GM18511 (cell line): ENCODE results near the gene KDM5B.
"Not testable (repeated sequence)": the region's sequence is repeated elsewhere in the genome, so short reads cannot be mapped to it uniquely, and the experiment has no call there.

Source experiments
- ATAC-seq: cut with Tn5 transposase; IDR thresholded peaks from one replicate; pipeline ENCODE4 v1.9.1; 2021; ENCODE audit warnings: mild to moderate bottlenecking, moderate library complexity; ENCODE audit not compliant: unreplicated experiment

Gene KDM5B

GRCh38 chr1:202807926-202808757 lies at the start of gene KDM5B:
Gene KDM5B (minus strand): TSS chr1:202808421. CDS start chr1:202808305, 116 bp downstream.
- ATAC-seq = no peak

GRCh38 chr1:202857136-202857610 lies 49.0 kb upstream of the KDM5B start:
- no peak for ATAC-seq

GRCh38 chr1:202856014-202856413 lies 47.8 kb upstream of the KDM5B start:
- ATAC-seq = no peak

GRCh38 chr1:202854787-202855186 lies 46.6 kb upstream of the KDM5B start:
- no peak for ATAC-seq

- ATAC-seq = no peak
These were observed 44.1 kb upstream of the KDM5B start for GRCh38 chr1:202852163-202852904.

- no peak for ATAC-seq
These were observed 42.6 kb upstream of the KDM5B start for GRCh38 chr1:202850593-202851362.

GRCh38 chr1:202848191-202848542 lies 39.9 kb upstream of the KDM5B start:
- peak; percentile 60 for ATAC-seq

GRCh38 chr1:202844935-202845334 lies 36.7 kb upstream of the KDM5B start:
- no peak for ATAC-seq

GRCh38 chr1:202844259-202844658 lies 36.0 kb upstream of the KDM5B start:
- no peak for ATAC-seq

GRCh38 chr1:202843081-202843480 lies 34.9 kb upstream of the KDM5B start:
- no peak for ATAC-seq

GRCh38 chr1:202837746-202838262 lies 29.6 kb upstream of the KDM5B start:
- ATAC-seq = no peak

GRCh38 chr1:202836623-202837403 lies 28.6 kb upstream of the KDM5B start:
- ATAC-seq = no peak

- ATAC-seq = no peak
These were observed 27.4 kb upstream of the KDM5B start for GRCh38 chr1:202835548-202836072.

- ATAC-seq = no peak
These were observed 26.7 kb upstream of the KDM5B start for GRCh38 chr1:202834771-202835547.

- ATAC-seq = no peak
These were observed 23.7 kb upstream of the KDM5B start for GRCh38 chr1:202831906-202832305.

GRCh38 chr1:202829223-202829622 lies 21.0 kb upstream of the KDM5B start:
- not testable (repeated sequence) for ATAC-seq

- no peak for ATAC-seq
These were observed 17.5 kb upstream of the KDM5B start for GRCh38 chr1:202825748-202826147.

- ATAC-seq = no peak
These were observed 13.2 kb upstream of the KDM5B start for GRCh38 chr1:202821467-202821866.

- ATAC-seq = no peak
These were observed 10.6 kb upstream of the KDM5B start for GRCh38 chr1:202818819-202819218.
